PC-3 (cell line): ENCODE measurements around the gene CMSS1. TPM values are rescaled to one million over a fixed set of nuclear protein-coding genes. Genes with fewer than 3 reads are reported as not detected.

Source experiments
- ATAC-seq: fragments of 200-7000 bp; cut with Tn5 transposase; 2 replicates; pipeline ENCODE4 v1.9.1; 2020; ENCODE audit warnings: mild to moderate bottlenecking, moderate library complexity
- BruUV-seq: library from RNA; stranded (reverse); fragments of 400-500 nt; replicated peaks from 2 replicates; lab custom pipeline; 2021; lab: Mats Ljungman, UMichigan
- CTCF ChIA-PET: fragments of 300-600 bp; sonication (Branson Sonifier 250); formaldehyde crosslinking; loops from one replicate; lab custom pipeline; 2022; ENCODE audit warnings: antibody characterized with exemption; lab: Charles Lee
- POLR2A ChIA-PET: fragments of 300-600 bp; sonication (Branson Sonifier 250); formaldehyde crosslinking; loops from one replicate; lab custom pipeline; 2022; ENCODE audit warnings: antibody characterized with exemption; ENCODE audit not compliant: unreplicated experiment; lab: Charles Lee
- DNase-seq: peaks from one replicate; pipeline ENCODE4 v3.0.0-alpha.2; 2015
- H2AFZ ChIP-seq: fragments of 300-600 bp; sonication (generic); 2 replicates; pipeline ENCODE4 v1.6.0; 2016; ENCODE audit warnings: antibody characterized with exemption, low read length
- H3F3A ChIP-seq: fragments of 300-600 bp; sonication (generic); one replicate; pipeline ENCODE4 v1.6.0; 2017; ENCODE audit warnings: antibody characterized with exemption, low read length, control low read depth, mild to moderate bottlenecking; ENCODE audit not compliant: unreplicated experiment
- H3K27ac ChIP-seq: fragments of 300-600 bp; sonication (generic); 2 replicates; pipeline ENCODE4 v1.5.1; 2016; ENCODE audit warnings: mild to moderate bottlenecking, low read length
- H3K27me3 ChIP-seq: fragments of 300-600 bp; sonication (generic); 2 replicates; pipeline ENCODE4 v1.6.1; 2016; ENCODE audit warnings: low read length, mixed read lengths
- H3K36me3 ChIP-seq: fragments of 300-600 bp; sonication (generic); 2 replicates; pipeline ENCODE4 v1.6.1; 2016; ENCODE audit warnings: low read depth, mixed run types, low read length, mixed read lengths
- H3K4me1 ChIP-seq: fragments of 300-600 bp; sonication (generic); 2 replicates; pipeline ENCODE4 v1.5.1; 2016; ENCODE audit warnings: low read length; ENCODE audit not compliant: insufficient read depth
- H3K4me2 ChIP-seq: fragments of 300-600 bp; sonication (generic); 2 replicates; pipeline ENCODE4 v1.6.0; 2016; ENCODE audit warnings: low read length
- H3K4me3 ChIP-seq: fragments of 300-600 bp; sonication (generic); 2 replicates; pipeline ENCODE4 v1.5.1; 2016; ENCODE audit warnings: mild to moderate bottlenecking, low read length, mixed read lengths
- H3K79me2 ChIP-seq: fragments of 300-600 bp; sonication (generic); 2 replicates; pipeline ENCODE4 v1.6.1; 2017; ENCODE audit warnings: low read length, mixed read lengths
- H3K9ac ChIP-seq: fragments of 300-600 bp; sonication (generic); 2 replicates; pipeline ENCODE4 v1.6.0; 2016; ENCODE audit warnings: mild to moderate bottlenecking, low read length
- H3K9me2 ChIP-seq: fragments of 300-600 bp; sonication (generic); replicated peaks from 2 replicates; pipeline ENCODE4 v1.6.1; 2016; ENCODE audit warnings: mixed run types, low read length, mixed read lengths
- H3K9me3 ChIP-seq: fragments of 300-600 bp; sonication (generic); 2 replicates; pipeline ENCODE4 v1.6.1; 2016; ENCODE audit warnings: low read length, mixed read lengths
- H4K20me1 ChIP-seq: fragments of 300-600 bp; sonication (generic); 2 replicates; pipeline ENCODE4 v1.6.1; 2016; ENCODE audit warnings: low read length, mixed read lengths
- EZH2 ChIP-seq: fragments of 300-600 bp; sonication (generic); IDR thresholded peaks from one replicate; pipeline ENCODE4 v1.6.1; 2017; ENCODE audit warnings: antibody characterized with exemption, mild to moderate bottlenecking, low read length; ENCODE audit not compliant: unreplicated experiment
- EZH2phosphoT487 ChIP-seq: fragments of 300-600 bp; sonication (generic); IDR thresholded peaks from 2 replicates; pipeline ENCODE4 v1.6.1; 2018; ENCODE audit warnings: mild to moderate bottlenecking, antibody characterized with exemption, low read length, borderline replicate concordance
- intact Hi-C: fragments of 100-400 bp; cut with micrococcal nuclease; formaldehyde crosslinking; loops from 2 replicates; pipeline ENCODE4 v1.9.0; 2023
- total RNA-seq: library from RNA; depleted of rRNA; stranded (reverse); fragments of >200 nt; gene quantifications from 2 replicates; pipeline ENCODE4 v1.2.3, GENCODE V29; 2014
- TF ChIP-seq, protein P1 (sequence below): fragments of 300-600 bp; sonication (generic); conservative IDR thresholded peaks from 2 replicates; pipeline ENCODE4 v1.5.1; 2017; ENCODE audit warnings: antibody characterized with exemption, low read depth, mild to moderate bottlenecking, low read length

CMSS1 gene
- total RNA-seq, 1 experiment from 2014 or later: 63.1 TPM

DNA sequence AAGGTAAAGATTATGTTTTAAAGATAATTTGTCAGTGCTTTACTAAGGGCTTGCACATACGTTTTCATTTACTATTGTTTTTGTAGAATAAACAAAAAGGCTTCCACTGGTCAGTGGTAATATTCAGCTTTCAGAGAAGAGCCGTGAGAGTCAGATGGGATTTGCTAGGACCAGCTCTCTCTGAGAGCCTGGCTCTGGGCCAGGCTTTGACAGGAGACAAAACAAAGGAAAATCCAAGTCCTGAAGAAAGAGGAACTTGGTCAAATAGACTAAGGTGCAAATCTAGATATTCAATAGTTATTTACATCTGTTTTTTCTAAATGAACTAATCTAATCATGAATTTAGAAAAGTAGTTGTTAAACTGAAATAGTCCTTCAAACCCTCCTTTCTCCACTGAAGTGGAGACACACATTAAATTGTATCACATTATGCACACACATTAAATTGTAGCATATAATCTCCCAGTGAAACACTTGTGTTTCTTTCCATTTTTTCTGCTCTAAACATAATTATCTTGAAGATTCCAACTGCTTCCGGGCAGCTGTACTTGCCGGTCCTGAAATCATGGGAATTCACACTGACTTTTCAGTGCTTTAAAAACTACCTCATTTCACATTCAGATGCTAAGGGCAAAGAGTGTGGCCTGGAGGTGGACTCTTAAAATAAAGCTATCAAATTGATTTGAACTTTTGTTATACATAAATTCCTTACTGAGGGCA, 351.7 kb downstream of the CMSS1 start:
- Histone ChIP-seq H4K20me1 (no peaks in the 10 kb centered on the region), H3K79me2 (no peaks in the 10 kb centered on the region), H3K9me2 (no peaks in the 10 kb centered on the region), H3F3A (no peaks in the 10 kb centered on the region), H3K27me3 (no peaks in the 10 kb centered on the region), H3K4me3 (no peak overlapping the region), H3K4me1 (no peaks in the 10 kb centered on the region), H3K27ac (no peak overlapping the region), H3K4me2 (no peak overlapping the region), H2AFZ (no peak overlapping the region), H3K36me3 (no peaks in the 10 kb centered on the region; the same call in 1 of the 2 replicates), H3K9ac (no peak overlapping the region), H3K9me3 (no peaks in the 10 kb centered on the region)
- CTCF ChIA-PET: no interaction called here
- intact Hi-C loops: no loop called here
- POLR2A ChIA-PET: no interaction called here
- ATAC-seq: no peak
- DNase-seq: no peak
- TF ChIP-seq, protein P1, sequence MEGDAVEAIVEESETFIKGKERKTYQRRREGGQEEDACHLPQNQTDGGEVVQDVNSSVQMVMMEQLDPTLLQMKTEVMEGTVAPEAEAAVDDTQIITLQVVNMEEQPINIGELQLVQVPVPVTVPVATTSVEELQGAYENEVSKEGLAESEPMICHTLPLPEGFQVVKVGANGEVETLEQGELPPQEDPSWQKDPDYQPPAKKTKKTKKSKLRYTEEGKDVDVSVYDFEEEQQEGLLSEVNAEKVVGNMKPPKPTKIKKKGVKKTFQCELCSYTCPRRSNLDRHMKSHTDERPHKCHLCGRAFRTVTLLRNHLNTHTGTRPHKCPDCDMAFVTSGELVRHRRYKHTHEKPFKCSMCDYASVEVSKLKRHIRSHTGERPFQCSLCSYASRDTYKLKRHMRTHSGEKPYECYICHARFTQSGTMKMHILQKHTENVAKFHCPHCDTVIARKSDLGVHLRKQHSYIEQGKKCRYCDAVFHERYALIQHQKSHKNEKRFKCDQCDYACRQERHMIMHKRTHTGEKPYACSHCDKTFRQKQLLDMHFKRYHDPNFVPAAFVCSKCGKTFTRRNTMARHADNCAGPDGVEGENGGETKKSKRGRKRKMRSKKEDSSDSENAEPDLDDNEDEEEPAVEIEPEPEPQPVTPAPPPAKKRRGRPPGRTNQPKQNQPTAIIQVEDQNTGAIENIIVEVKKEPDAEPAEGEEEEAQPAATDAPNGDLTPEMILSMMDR: no peak
- TF ChIP-seq EZH2 (no peak), EZH2phosphoT487 (no peak)
- BruUV-seq: no TSS peak

DNA sequence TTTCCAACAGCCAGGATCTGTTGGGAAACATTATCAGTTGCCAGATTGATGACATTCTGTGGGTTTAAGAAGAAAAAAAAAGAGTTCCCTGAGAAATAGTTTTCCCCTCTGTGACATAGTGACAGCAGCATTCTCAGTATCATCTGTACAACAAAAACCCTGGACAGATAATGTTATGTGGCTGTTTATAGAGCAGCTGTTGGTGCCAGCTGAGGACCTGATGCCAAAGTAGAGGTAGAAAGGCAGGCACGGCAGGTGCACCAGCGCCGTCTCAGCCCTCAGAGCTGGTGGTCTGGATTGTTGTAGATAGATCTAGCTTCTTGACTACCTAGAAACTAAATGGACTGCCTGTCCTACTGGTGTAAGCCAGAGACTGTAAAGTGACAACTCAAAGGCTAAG, 352.8 kb downstream of the CMSS1 start:
- Histone ChIP-seq H3K4me1 (no peaks in the 10 kb centered on the region), H4K20me1 (no peaks in the 10 kb centered on the region), H3K9me2 (no peaks in the 10 kb centered on the region), H3K4me3 (no peak overlapping the region), H3K9me3 (no peaks in the 10 kb centered on the region), H3K27me3 (no peaks in the 10 kb centered on the region), H2AFZ (no peak overlapping the region), H3F3A (no peaks in the 10 kb centered on the region), H3K36me3 (peaks cover 2% of the 10 kb centered on the region; the same call in 1 of the 2 replicates), H3K9ac (no peak overlapping the region), H3K27ac (no peak overlapping the region), H3K4me2 (no peak overlapping the region), H3K79me2 (no peaks in the 10 kb centered on the region)
- ChIA-PET CTCF (no interaction called here), POLR2A (no interaction called here)
- DNase-seq (no peak), ATAC-seq (no peak)
- intact Hi-C loops: no loop called here
- TF ChIP-seq, protein P1: no peak
- TF ChIP-seq EZH2 (no peak), EZH2phosphoT487 (no peak)
- no TSS peak for BruUV-seq

DNA sequence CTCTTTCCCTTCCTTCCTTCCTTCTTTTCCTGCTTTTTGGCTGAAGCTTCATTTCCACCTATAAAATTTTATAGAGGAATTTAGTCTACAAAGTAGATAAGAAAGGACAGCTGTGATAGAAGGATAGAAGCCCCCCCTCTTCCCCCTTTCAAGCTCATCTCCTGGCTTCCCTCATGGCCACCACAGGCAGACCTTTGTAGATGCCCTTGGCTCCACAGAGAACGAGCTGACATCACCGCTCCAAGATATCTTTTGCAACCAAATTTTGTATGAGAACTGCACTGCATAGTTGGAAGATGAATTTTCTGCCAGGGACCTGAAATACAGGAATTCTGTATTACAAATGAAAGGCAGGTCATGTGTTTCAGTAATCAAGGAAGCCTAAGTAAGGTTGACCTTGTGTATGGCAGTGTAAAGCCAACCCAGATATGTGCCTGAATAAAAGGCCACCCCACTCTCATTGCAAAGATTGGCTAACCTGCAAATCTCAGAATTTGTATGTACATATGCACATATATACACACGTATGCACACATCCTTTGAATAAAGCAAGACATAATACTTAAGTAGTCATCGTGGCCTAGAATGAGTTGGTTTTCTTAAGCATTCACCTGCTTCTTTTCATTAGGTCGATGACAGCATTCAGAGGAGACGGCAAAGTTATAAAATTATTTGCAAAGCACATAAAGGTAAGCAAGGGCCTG, 353.7 kb downstream of the CMSS1 start:
- no peaks in the 10 kb centered on the region for H4K20me1 ChIP-seq
- H3K4me3 ChIP-seq: no peak overlapping the region
- no TSS peak for BruUV-seq
- H3K27ac ChIP-seq: no peak overlapping the region
- no peaks in the 10 kb centered on the region for H3K9me3 ChIP-seq
- H2AFZ ChIP-seq: no peak overlapping the region
- TF ChIP-seq EZH2phosphoT487 (no peak), EZH2 (no peak)
- TF ChIP-seq, protein P1: no peak
- H3K4me1 ChIP-seq: no peaks in the 10 kb centered on the region
- ChIA-PET CTCF (no interaction called here), POLR2A (no interaction called here)
- no peaks in the 10 kb centered on the region for H3K9me2 ChIP-seq
- H3K9ac ChIP-seq: no peak overlapping the region
- intact Hi-C loops: no loop called here
- no peak overlapping the region for H3K4me2 ChIP-seq
- H3K27me3 ChIP-seq: no peaks in the 10 kb centered on the region
- no peaks in the 10 kb centered on the region for H3F3A ChIP-seq
- no peaks in the 10 kb centered on the region for H3K79me2 ChIP-seq
- no peak for DNase-seq
- ATAC-seq: no peak
- H3K36me3 ChIP-seq: peaks cover 7% of the 10 kb centered on the region; the same call in 1 of the 2 replicates
